HEK293T (cell line): ENCODE measurements around the gene RPL12.

ENCODE experiments used
- FOXK2 ChIP-seq: fragments of 450-650 bp; IDR thresholded peaks from 2 replicates; pipeline ENCODE4 v1.6.1; 2016; ENCODE audit warnings: mild to moderate bottlenecking
- HDGF ChIP-seq: fragments of 450-650 bp; IDR thresholded peaks from 2 replicates; pipeline ENCODE4 v1.6.1; 2017; ENCODE audit warnings: antibody characterized with exemption, borderline replicate concordance
- LEF1 ChIP-seq: fragments of 450-650 bp; IDR thresholded peaks from 2 replicates; pipeline ENCODE4 v1.6.1; 2017; ENCODE audit warnings: mild to moderate bottlenecking, borderline replicate concordance
- SP1 ChIP-seq: fragments of 450-650 bp; IDR thresholded peaks from 2 replicates; pipeline ENCODE4 v1.6.1; 2017
- SUZ12 ChIP-seq: fragments of 450-650 bp; IDR thresholded peaks from 2 replicates; pipeline ENCODE4 v1.6.1; 2016; ENCODE audit warnings: mild to moderate bottlenecking
- TARDBP ChIP-seq: fragments of 450-650 bp; IDR thresholded peaks from 2 replicates; pipeline ENCODE4 v1.6.1; 2016
- TF ChIP-seq, protein P1 (sequence below): fragments of 450-650 bp; IDR thresholded peaks from 2 replicates; pipeline ENCODE4 v1.6.1; 2016

- no peak for TF ChIP-seq SUZ12
- TF ChIP-seq LEF1, result no peak
- TF ChIP-seq, protein P1, sequence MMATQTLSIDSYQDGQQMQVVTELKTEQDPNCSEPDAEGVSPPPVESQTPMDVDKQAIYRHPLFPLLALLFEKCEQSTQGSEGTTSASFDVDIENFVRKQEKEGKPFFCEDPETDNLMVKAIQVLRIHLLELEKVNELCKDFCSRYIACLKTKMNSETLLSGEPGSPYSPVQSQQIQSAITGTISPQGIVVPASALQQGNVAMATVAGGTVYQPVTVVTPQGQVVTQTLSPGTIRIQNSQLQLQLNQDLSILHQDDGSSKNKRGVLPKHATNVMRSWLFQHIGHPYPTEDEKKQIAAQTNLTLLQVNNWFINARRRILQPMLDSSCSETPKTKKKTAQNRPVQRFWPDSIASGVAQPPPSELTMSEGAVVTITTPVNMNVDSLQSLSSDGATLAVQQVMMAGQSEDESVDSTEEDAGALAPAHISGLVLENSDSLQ, result no peak
- no peak for TF ChIP-seq SP1
- TF ChIP-seq TARDBP, result no peak
- TF ChIP-seq HDGF, result no peak
- no peak for TF ChIP-seq FOXK2
Observed at GRCh38 chr9:127488946-127489345, 37.7 kb upstream of the RPL12 start.
